ENCODE data around the gene REEP5. TPM values are rescaled to one million over a fixed set of nuclear protein-coding genes. Genes with fewer than 3 reads are reported as not detected.

Gene REEP5
- total RNA-seq, 1 experiment from 2014 or later, result 46.2 TPM

- H3K4me2 ChIP-seq (ENCODE audit: insufficient read depth, insufficient read length, low read length), result no peak overlapping the region
- no peak overlapping the region for H3K9ac ChIP-seq (ENCODE audit: extremely low read depth, insufficient read length, low read length)
- Mint-ChIP-seq H3K27ac (no peak overlapping the region), H3K27me3 (ENCODE audit: low read depth) (no peaks in the 10 kb centered on the region), H3K36me3 (ENCODE audit: insufficient read depth in 1 of 3, low read depth in 3 of 3) (peaks cover 0 to 22% (median 12%) of the 10 kb centered on the region in 3 experiments; a peak in 6 of 7 replicates), H3K4me3 (no peak overlapping the region), H3K9me3 (no peaks in the 10 kb centered on the region), H3K4me1 (no peaks in the 10 kb centered on the region)
- H3K9me3 ChIP-seq (ENCODE audit: control insufficient read depth, low read depth, low read length), result no peaks in the 10 kb centered on the region
- H2AFZ ChIP-seq (ENCODE audit: low read length), result no peak overlapping the region
- H3K18ac ChIP-seq (ENCODE audit: insufficient read length, low read depth, low read length), result no peak overlapping the region
- H2BK12ac ChIP-seq (ENCODE audit: insufficient read length, low read depth, low read length), result no peak overlapping the region
- H3K56ac ChIP-seq (ENCODE audit: insufficient read length, low read depth, low read length), result no peak overlapping the region
- H3K23ac ChIP-seq (ENCODE audit: insufficient read length, low read depth, low read length), result no peak overlapping the region
- H4K91ac ChIP-seq (ENCODE audit: insufficient read length, low read depth, low read length), result no peak overlapping the region
- no peak overlapping the region for H2BK5ac ChIP-seq (ENCODE audit: insufficient read length, low read length)
- H2BK120ac ChIP-seq (ENCODE audit: low read depth, low read length, poor library complexity, severe bottlenecking), result no peak overlapping the region
- no peak overlapping the region for H3T11ph ChIP-seq (ENCODE audit: low read length)
- H3K23me2 ChIP-seq (ENCODE audit: insufficient read length, low read depth, low read length, poor library complexity, severe bottlenecking), result no peaks in the 10 kb centered on the region
- no peak overlapping the region for H2BK15ac ChIP-seq (ENCODE audit: low read depth, low read length)
- H3K79me2 ChIP-seq (ENCODE audit: insufficient read depth, low read length), result no peaks in the 10 kb centered on the region
- H2BK20ac ChIP-seq (ENCODE audit: low read depth, low read length, poor library complexity, severe bottlenecking), result no peak overlapping the region
- H3K4ac ChIP-seq (ENCODE audit: low read depth, low read length), result no peak overlapping the region
- no CpG with 5 or more reads among the region's 4 CpGs for WGBS (ENCODE audit: extremely low coverage, insufficient read length, low lambda C conversion rate)
- TF ChIP-seq CTCF (conservative IDR thresholded peaks at IDR 0.05), result no peak
- H3K4me1 ChIP-seq (ENCODE audit: insufficient read depth, low read length), result no peaks in the 10 kb centered on the region
- no peak overlapping the region for H3K14ac ChIP-seq (ENCODE audit: insufficient read depth, low read length)
- peak overlapping the region; percentile 42 for H4K5ac ChIP-seq (ENCODE audit: insufficient read length, low read depth, low read length)
- no peak overlapping the region for H4K8ac ChIP-seq (replicated peaks; ENCODE audit: insufficient read length, low read depth, low read length)
- no peaks in the 10 kb centered on the region for H4K20me1 ChIP-seq (ENCODE audit: control insufficient read depth, insufficient read depth, insufficient read length)
- peak overlapping the region; percentile 23 for H3K27ac ChIP-seq (ENCODE audit: insufficient read length, low read depth, low read length)
- DNase-seq, result no peak
- no peaks in the 10 kb centered on the region for H3K79me1 ChIP-seq (ENCODE audit: insufficient read depth, low read depth, low read length, poor library complexity, severe bottlenecking)
- no peaks in the 10 kb centered on the region for H3K27me3 ChIP-seq (ENCODE audit: insufficient read depth, low read length)
- no peak overlapping the region for H2AK5ac ChIP-seq (ENCODE audit: insufficient read length, low read length)
Measured at GRCh38 chr5:112907166-112907631, 14.8 kb downstream of the REEP5 start.
